ENCODE data around the gene FRG2B. TPM values are rescaled to one million over a fixed set of nuclear protein-coding genes. Genes with fewer than 3 reads are reported as not detected.
"Not testable (repeated sequence)": the region's sequence is repeated elsewhere in the genome, so short reads cannot be mapped to it uniquely, and the experiment has no call there.

The FRG2B gene
- polyA plus RNA-seq, 1 donor (not counting 4 experiments of a cell fraction or from before 2014, with no cell fraction given): not detected

DNA sequence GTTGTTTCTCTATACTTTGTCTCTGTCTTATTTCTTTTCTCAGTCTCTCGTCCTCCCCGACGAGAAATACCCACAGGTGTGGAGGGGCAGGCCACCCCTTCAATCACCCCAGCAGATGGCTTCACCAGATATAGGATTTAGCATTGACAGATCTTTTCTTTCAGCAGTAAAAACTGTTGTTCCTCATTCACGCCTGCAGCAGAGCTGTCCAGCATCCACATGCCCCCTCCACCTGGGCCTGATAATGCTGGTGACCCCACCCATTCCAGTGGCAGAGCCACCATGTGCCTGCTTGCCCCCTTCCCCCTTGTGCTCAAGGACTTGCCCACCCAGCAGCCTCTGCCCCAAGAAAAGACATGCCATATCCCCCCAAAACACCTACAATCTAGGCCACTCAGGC lies 15.5 kb downstream of the FRG2B start:
- dilution Hi-C loops (cut with MboI; ENCODE audit: extremely low pct_ligation_motif_present, low sequenced_read_pairs): no loop called here
- no peaks in the 10 kb centered on the region for H4K20me1 ChIP-seq (ENCODE audit: control insufficient read depth, extremely low read depth, insufficient read depth, low read length)
- DNase-seq (ENCODE audit: low read depth, low spot score) (no peak), FAIRE-seq (no peak)
- H3K4me2 ChIP-seq (ENCODE audit: control insufficient read depth, extremely low read depth, insufficient read depth, low read depth, low read length): no peak overlapping the region
- no peak overlapping the region for H3K4me3 ChIP-seq (ENCODE audit: control insufficient read depth in 2 of 3, extremely low read depth in 1 of 3, insufficient read depth in 2 of 3, low read depth in 1 of 3, low read length in 3 of 3)
- no peaks in the 10 kb centered on the region for H3K9me1 ChIP-seq (ENCODE audit: control insufficient read depth, extremely low read depth, insufficient read depth, low read length)
- no peak overlapping the region for H2AFZ ChIP-seq (ENCODE audit: control insufficient read depth, low read length)
- no peak overlapping the region for H3K9ac ChIP-seq (ENCODE audit: control insufficient read depth, extremely low read depth, insufficient read depth, low read length)
- H3K27me3 ChIP-seq (ENCODE audit: control insufficient read depth, extremely low read depth, insufficient read depth, low read length): no peaks in the 10 kb centered on the region
- H3K9me3 ChIP-seq (ENCODE audit: control insufficient read depth, low read depth, low read length): no peaks in the 10 kb centered on the region
- no peaks in the 10 kb centered on the region for H3K79me2 ChIP-seq (ENCODE audit: control insufficient read depth, insufficient read depth, low read length)
- TF ChIP-seq CTCF (optimal IDR thresholded peaks at IDR 0.05 in 1 of 3, IDR thresholded peaks at IDR 0.05 in 1 of 3, conservative IDR thresholded peaks at IDR 0.05 in 1 of 3; ENCODE audit: extremely low read depth in 1 of 3, insufficient read depth in 2 of 3, low read length in 3 of 3) (no peak), EZH2 (IDR thresholded peaks at IDR 0.05; ENCODE audit: low read length) (no peak)
- H3K4me1 ChIP-seq (ENCODE audit: control insufficient read depth, extremely low read depth, insufficient read depth, low read length): no peaks in the 10 kb centered on the region
- H3K27ac ChIP-seq (ENCODE audit: control insufficient read depth, insufficient read depth, low read length): no peak overlapping the region
- no peaks in the 10 kb centered on the region for H3K36me3 ChIP-seq (ENCODE audit: control insufficient read depth in 2 of 2, extremely low read depth in 1 of 2, insufficient read depth in 2 of 2, low read length in 2 of 2)

DNA sequence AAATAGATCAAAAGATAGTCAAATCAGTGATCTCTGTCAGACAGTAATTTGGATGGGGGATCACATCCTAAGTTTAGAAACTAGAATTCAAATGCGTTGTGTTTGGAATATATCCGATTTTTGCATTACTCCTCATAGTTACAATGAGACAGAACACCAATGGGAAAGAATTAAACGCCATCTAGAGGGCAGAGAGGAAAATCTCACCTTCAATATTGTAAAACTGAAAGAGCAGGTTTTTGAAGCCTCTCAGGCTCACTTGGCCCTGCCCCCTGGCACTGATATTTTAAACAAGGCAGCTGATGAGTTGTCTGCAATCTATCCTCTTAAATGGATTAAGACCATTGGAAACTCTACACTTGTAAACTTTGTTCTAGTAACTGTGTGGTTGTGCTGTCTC lies 17.7 kb downstream of the FRG2B start:
- TF ChIP-seq EZH2 (IDR thresholded peaks at IDR 0.05; ENCODE audit: low read length): no peak
- TF ChIP-seq CTCF (optimal IDR thresholded peaks at IDR 0.05 in 1 of 3, IDR thresholded peaks at IDR 0.05 in 1 of 3, conservative IDR thresholded peaks at IDR 0.05 in 1 of 3; ENCODE audit: extremely low read depth in 1 of 3, insufficient read depth in 2 of 3, low read length in 3 of 3): peak in 2 of 3 experiments; percentile 34 to 43
- H3K9me1 ChIP-seq (ENCODE audit: control insufficient read depth, extremely low read depth, insufficient read depth, low read length): no peaks in the 10 kb centered on the region
- no peak overlapping the region for H3K27ac ChIP-seq (ENCODE audit: control insufficient read depth, insufficient read depth, low read length)
- no peaks in the 10 kb centered on the region for H3K79me2 ChIP-seq (ENCODE audit: control insufficient read depth, insufficient read depth, low read length)
- no peak for DNase-seq (ENCODE audit: low read depth, low spot score)
- no peak overlapping the region for H2AFZ ChIP-seq (ENCODE audit: control insufficient read depth, low read length)
- dilution Hi-C loops (cut with MboI; ENCODE audit: extremely low pct_ligation_motif_present, low sequenced_read_pairs): no loop called here
- no peak for FAIRE-seq
- no peak overlapping the region for H3K4me2 ChIP-seq (ENCODE audit: control insufficient read depth, extremely low read depth, insufficient read depth, low read depth, low read length)
- H3K9me3 ChIP-seq (ENCODE audit: control insufficient read depth, low read depth, low read length): no peaks in the 10 kb centered on the region
- no peaks in the 10 kb centered on the region for H3K27me3 ChIP-seq (ENCODE audit: control insufficient read depth, extremely low read depth, insufficient read depth, low read length)
- no peaks in the 10 kb centered on the region for H4K20me1 ChIP-seq (ENCODE audit: control insufficient read depth, extremely low read depth, insufficient read depth, low read length)
- H3K4me1 ChIP-seq (ENCODE audit: control insufficient read depth, extremely low read depth, insufficient read depth, low read length): no peaks in the 10 kb centered on the region
- no peak overlapping the region for H3K9ac ChIP-seq (ENCODE audit: control insufficient read depth, extremely low read depth, insufficient read depth, low read length)
- no peaks in the 10 kb centered on the region for H3K36me3 ChIP-seq (ENCODE audit: control insufficient read depth in 2 of 2, extremely low read depth in 1 of 2, insufficient read depth in 2 of 2, low read length in 2 of 2)
- no peak overlapping the region for H3K4me3 ChIP-seq (ENCODE audit: control insufficient read depth in 2 of 3, extremely low read depth in 1 of 3, insufficient read depth in 2 of 3, low read depth in 1 of 3, low read length in 3 of 3)

- H3K27me3 ChIP-seq (ENCODE audit: control insufficient read depth, extremely low read depth, insufficient read depth, low read length); H3K79me2 ChIP-seq (ENCODE audit: control insufficient read depth, insufficient read depth, low read length); H3K4me3 ChIP-seq (ENCODE audit: control insufficient read depth in 2 of 3, extremely low read depth in 1 of 3, insufficient read depth in 2 of 3, low read depth in 1 of 3, low read length in 3 of 3); FAIRE-seq; H3K36me3 ChIP-seq (ENCODE audit: control insufficient read depth in 2 of 2, extremely low read depth in 1 of 2, insufficient read depth in 2 of 2, low read length in 2 of 2); H2AFZ ChIP-seq (ENCODE audit: control insufficient read depth, low read length); H3K9me3 ChIP-seq (ENCODE audit: control insufficient read depth, low read depth, low read length); H3K4me1 ChIP-seq (ENCODE audit: control insufficient read depth, extremely low read depth, insufficient read depth, low read length); H3K4me2 ChIP-seq (ENCODE audit: control insufficient read depth, extremely low read depth, insufficient read depth, low read depth, low read length); H4K20me1 ChIP-seq (ENCODE audit: control insufficient read depth, extremely low read depth, insufficient read depth, low read length); H3K9ac ChIP-seq (ENCODE audit: control insufficient read depth, extremely low read depth, insufficient read depth, low read length); H3K9me1 ChIP-seq (ENCODE audit: control insufficient read depth, extremely low read depth, insufficient read depth, low read length); H3K27ac ChIP-seq (ENCODE audit: control insufficient read depth, insufficient read depth, low read length); dilution Hi-C loops (cut with MboI; ENCODE audit: extremely low pct_ligation_motif_present, low sequenced_read_pairs); DNase-seq (ENCODE audit: low read depth, low spot score): not testable (repeated sequence)
Measured at GRCh38 chr10:133603434-133603833, 23.2 kb downstream of the FRG2B start.
